Measurements from ENCODE around the gene ST8SIA4.

The ST8SIA4 gene

DNA sequence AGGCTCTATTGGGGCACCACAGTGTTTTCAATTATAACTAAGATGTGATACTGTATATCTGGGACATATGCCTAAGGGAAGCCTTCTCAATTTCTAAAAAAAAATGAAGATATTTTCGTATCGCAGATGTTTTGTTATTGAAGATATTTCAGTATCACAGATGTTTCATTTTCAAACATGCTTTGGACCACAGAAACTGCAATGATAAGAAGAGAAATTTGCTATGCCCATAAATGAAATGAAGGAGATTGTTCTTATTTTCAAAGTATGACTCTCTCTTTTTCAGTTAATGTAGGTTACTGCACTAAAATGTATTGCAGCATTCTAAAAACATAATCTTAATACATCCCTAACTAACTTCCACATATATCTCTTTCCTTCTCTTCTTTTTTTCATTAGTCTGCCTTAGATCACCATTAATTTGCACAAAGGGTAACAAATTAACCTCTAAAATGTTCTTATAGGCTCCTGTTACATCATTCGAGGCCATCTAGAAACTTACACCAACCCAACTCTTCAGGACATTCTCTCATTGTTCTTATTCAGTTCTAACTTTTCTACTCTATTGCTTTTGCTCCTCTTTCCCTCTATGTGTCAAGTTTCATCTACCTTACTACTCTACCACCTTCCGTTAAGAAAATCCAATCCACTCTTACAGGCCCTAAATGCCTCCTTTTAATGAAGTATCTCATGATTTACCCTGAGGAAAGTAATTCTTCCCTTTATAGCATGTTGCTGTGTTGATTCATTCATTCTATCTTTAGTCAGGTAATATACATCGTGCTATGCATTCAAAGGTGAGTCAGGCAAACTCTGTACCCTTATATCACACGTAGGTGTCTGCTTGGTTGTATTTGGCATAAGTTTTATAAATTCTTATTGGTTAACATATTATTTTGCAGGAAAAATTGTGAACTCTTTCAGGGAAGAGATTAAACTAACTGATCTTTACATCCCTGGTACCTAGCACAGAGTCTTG is 70.5 kb downstream of the ST8SIA4 start:
- in situ Hi-C loops (cut with MboI; ENCODE audit: low sequenced_read_pairs), result no loop called here

DNA sequence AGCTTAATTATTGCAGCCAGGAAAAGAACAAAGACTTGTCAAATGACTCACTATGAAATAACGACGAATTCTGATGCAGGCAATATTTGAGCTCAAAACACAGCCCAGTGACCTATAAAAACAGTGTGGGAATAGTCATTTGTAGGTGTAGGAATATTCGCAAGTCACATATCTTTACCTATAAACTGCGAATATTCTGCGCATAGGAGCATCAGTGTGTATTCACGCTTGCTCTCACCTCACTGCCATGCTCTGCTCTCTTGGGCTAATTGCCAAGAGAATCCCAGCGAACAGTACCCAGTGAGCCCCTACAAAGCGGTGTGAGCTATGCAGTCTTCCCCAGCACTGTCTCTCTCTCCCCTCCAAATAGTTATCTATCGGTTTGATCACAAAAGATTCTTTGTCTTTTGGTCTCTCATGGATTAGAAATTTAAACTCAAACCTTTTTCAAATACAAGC is 74.2 kb downstream of the ST8SIA4 start:
- in situ Hi-C loops (cut with MboI; ENCODE audit: low sequenced_read_pairs), result no loop called here

DNA sequence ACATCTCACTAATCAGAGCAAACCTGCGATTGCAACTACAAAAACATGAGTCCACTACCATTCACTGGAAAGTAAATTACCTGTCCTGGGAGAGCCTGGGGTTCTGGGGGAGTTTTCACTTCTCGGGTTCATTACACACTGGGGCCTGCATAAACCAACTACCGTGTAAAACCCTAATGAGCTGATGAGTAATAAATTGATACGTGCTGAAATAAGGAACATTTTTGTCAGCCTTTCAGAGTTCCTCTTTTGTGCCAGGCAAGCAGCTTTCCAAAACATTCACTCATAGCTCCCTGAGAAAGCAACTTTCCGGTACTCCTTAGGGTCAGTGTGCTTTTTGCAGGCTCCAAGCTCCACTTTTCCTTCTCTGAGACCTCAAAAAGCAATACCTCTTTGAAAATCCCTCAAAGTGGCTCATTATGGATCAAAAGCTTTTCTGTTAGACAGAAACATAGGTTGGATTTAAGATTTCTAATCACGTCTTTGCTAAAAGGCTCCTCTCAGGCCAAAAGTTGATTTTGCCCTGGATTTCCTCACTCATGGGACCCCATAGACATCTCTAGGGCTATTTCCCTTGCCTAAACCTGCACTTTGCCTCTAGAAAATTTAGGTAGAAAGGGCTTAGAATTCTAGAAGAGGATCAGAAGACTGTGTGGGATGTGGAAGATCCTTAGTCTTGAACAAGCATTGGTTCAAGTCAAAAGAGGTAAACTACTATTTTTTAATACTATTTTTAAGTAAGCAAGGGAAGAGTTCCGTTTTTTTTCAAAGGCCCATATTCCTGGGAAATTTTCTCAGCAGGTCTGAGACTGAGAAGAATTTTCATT is 74.8 kb downstream of the ST8SIA4 start:
- in situ Hi-C loops (cut with MboI; ENCODE audit: low sequenced_read_pairs), result no loop called here

DNA sequence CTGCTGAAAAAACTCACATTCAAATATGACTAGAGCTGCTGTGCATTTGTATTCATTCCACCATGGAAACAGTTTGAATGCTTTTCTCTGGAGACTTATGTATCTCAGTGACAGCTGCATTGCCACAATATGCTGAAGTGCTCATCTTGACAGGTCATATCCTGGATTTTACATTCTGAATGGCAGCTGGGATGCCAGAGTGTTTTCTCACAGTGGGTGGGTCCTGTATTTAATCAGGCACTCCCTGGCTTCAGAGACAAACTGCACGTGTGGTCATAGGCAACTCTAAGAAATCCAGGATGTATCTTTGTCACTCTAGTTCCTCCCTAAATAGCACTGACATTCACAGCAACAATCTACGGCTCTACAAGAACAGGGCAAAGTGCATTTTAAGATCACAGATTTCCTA is 75.6 kb downstream of the ST8SIA4 start:
- in situ Hi-C loops (cut with MboI; ENCODE audit: low sequenced_read_pairs), result no loop called here

DNA sequence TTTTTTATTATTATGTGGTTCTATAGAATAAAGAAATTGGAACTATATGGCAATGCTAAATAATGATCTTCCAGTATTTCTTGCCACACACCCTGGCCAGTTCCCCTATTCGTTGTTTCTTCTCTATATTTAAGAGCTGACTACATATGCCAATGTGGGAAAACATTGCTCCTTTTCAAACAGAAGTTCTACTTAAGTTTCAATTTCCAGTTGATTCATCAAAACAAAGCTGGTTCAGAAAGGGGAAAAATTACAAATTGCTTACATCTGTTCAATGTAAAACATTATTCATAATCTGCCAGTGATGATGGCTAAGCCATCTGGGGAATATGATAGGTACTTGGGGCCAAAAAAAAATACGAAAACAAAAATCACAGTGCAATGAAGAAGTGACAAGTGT is 76.9 kb downstream of the ST8SIA4 start:
- in situ Hi-C loops (cut with MboI; ENCODE audit: low sequenced_read_pairs), result no loop called here

DNA sequence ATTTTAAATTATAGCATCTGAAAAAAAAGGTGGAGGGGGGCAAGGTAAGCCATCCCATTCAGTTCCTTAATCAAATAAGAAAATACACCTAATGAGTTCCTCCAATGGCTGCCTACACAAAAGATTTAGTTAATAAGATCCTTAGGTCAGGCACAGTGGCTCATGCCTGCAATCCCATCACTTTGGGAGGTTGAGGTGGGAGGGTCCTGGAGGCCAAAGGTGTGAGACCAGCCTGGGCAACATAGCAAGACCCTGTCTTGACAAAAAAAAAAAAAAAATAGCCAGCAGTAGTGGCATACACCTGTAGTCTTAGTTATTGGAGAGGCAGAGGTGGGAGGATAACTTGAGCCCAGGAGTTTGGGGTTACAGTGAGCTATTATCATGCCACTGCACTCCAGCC is 78.4 kb downstream of the ST8SIA4 start:
- in situ Hi-C loops (cut with MboI; ENCODE audit: low sequenced_read_pairs), result no loop called here

DNA sequence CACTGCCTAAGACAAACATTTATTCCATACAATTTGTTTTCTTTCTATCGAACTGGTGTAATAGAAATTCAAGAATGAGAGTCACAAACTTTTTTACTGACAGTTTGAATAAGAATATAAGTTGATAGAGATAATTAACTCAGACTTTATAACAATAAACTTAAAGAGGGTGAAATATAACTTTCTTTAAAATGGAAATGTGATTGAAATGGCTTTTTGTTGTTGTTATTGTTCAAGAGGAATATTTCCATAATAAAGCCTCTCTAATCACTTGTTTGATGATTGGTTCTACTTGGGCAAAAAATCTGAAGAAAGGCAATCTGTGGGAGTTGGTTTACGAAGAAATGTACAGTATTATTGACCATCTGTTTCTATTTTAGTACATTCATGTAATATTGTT is 79.3 kb downstream of the ST8SIA4 start:
- in situ Hi-C loops (cut with MboI; ENCODE audit: low sequenced_read_pairs), result no loop called here

DNA sequence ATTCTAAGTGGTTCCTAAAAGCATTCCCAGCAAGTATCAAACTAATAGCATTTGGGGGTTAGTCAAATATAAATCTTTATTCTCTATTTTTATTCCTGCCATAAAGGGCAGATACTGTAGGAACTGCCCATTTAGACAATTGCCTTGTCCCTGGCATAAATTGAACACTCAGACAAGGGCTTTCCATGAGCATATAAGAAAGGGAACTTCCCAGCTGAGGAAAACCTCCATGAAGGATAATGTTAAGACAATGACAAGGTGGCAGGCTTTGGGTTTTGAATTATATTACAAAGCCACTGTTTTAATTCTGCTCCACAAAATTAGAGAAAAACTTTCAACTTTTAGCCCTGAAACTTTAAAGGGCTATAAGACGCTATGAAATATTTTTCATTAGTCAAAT is 81.3 kb downstream of the ST8SIA4 start:
- in situ Hi-C loops (cut with MboI; ENCODE audit: low sequenced_read_pairs), result no loop called here

DNA sequence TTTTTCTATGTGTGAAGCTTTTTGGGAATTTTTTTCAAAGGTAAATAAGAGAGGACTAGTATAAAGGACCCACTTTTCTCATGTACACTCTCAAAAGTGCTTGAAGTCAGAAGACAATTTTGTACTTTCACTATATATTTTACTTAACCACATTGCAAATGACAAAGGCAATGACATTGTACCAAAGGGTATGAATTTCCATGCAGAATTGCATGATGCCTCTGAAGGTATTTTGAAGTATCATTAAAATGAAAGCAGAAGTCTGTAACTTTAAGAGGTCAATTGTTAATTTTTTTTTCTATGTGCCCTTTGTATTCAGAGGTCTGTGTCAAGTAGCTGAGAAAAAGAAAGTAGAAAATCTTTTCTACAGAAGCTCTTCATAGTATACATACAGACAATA is 84.7 kb downstream of the ST8SIA4 start:
- in situ Hi-C loops (cut with MboI; ENCODE audit: low sequenced_read_pairs), result no loop called here

DNA sequence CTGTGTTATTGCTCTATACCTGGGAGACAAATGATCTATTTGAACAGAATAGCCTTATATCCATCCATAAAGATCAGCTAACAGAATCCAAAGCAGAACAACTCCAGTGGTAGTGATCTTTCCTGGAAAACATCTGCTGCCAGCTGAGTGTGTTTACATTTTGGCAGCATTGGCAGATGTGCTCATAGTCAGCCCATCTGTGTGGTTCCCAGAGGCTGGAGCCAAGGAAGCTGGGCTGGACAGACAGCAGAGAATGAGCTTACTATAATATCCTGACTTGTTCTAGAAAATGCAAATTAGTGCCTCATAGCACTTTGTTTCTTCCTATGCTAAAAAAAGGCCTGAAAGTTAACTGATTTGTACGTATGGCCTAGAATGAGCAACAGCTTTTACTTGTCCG is 99.7 kb downstream of the ST8SIA4 start:
- in situ Hi-C loops (cut with MboI; ENCODE audit: low sequenced_read_pairs), result no loop called here

DNA sequence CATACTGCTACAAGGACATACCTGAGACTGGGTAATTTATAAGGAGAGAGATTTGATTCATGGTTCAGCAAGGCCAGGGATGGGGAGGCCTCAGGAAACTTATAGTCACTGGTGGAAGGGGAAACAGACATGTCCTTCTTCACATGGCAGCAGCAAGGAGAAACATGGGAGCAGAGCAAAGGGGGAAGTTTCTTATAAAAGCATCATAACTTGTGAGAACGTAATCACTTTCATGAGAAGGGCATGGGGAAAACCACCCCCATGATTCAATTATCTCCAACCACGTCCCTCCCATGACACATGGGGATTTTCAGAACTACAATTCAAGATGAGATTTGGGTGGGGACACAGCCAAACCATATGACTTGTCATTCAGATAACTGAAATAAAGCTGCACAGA is 100.9 kb downstream of the ST8SIA4 start:
- in situ Hi-C loops (cut with MboI; ENCODE audit: low sequenced_read_pairs), result no loop called here

DNA sequence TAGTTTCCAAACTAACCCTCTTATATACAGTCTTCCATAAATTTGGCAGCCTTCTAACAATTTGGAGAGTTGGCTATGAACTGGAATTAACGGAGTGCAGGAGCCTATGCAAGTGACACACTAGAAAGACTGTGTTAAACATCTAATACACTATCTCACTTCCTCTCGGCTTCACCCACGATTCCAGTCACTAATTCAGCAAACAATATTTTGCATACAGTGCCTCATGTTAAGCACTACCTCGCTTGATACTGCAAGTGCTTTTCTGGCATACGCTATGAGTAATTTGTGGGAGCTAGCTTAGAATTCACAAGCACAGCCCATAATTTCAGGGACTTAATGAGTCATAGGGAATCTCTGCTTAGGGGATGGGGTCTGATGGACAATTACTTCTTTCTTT is 102.5 kb downstream of the ST8SIA4 start:
- in situ Hi-C loops (cut with MboI; ENCODE audit: low sequenced_read_pairs), result no loop called here

DNA sequence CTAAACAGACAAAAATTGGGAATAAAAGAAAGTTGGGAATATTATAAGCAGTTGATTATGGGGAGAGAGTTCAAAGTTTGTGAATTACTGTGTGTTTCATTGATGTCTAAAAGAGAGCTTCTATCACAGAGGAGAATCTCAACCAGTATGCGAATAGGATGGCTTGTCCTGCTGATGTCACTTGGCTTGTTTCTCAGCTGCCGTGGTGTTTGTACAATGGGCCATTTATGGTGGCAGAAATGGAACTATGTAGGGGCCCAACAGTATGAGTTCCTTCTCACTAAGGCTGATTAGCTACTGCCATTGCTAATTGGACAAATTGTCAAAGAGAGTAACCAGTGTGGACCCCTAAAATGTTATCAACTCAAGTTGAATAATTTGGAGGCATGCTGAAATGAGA is 103.9 kb downstream of the ST8SIA4 start:
- in situ Hi-C loops (cut with MboI; ENCODE audit: low sequenced_read_pairs), result no loop called here

DNA sequence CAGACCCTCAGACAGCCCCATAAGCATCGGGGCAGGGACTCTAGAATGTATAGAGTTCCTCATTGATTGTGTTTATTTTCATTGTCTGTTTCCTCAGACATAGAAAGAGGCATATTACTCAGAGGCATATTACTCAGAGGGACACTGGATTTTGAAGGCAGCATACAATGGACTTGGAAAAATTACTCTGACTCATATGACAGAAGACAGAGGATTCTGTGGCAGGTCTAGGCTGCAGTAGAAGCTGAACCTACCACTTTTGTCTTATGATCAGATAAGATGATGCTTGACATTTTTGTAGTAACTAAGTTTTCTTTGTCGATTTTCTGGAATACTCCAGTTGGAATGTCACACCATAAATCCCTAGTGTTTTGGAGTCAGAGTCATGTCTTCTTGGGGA is 105.2 kb downstream of the ST8SIA4 start:
- in situ Hi-C loops (cut with MboI; ENCODE audit: low sequenced_read_pairs), result no loop called here

DNA sequence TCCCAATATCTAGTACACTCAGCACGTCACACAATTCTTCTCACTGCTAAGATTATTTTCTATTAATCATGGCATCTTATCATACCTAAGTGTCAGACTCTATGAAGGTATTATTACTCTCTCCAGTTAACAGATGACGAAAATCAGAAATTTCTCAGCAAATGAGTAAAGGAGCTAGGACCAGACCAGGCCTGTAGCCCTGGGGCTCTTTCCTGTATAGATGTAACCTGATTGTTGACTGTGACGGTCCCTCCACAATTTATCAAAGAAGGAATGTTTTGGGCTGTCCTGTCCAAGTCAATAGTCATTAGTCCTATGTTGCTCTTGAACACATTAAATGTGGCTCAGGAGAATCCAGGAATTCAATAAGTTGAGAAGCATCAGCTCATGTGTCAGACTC is 106.2 kb downstream of the ST8SIA4 start:
- in situ Hi-C loops (cut with MboI; ENCODE audit: low sequenced_read_pairs), result no loop called here

DNA sequence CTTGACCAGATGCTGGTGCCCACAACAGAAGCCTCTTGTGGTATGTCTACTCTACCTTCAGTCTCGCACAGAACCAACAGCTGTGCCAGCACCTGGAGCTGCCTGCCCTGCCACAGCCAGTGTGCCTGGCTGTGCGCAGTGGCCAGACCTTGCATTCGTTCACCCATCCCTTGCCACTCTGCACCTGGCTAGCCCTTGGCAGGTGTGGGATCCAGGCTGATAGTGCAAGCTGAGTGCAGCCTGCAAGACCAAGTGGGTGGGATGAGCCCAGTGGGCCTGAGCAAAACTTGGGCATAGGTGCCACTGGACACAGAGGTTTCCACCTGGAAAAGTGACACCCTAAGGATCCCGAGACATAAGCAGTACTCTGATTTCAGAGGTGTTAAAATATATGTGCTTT is 108.2 kb downstream of the ST8SIA4 start:
- in situ Hi-C loops (cut with MboI; ENCODE audit: low sequenced_read_pairs), result no loop called here

DNA sequence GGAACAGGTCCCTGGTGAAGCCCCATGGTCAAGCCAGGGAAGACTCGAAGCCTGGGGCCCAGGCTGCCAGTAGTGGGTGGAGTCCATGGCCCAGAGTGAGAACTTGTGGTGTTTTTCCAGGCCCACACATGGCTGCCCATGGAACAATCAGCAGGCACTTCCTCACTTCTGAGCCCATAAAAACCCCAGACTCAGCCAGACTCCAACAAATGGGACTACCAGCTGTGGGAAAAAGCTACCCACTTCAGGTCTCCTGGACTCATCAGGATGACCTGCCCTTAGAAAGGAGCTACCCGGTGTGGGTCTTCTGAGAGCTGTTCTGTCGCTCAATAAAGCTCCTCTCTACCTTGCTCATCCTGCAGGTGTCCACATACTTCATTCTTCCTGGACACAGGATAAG is 108.9 kb downstream of the ST8SIA4 start:
- in situ Hi-C loops (cut with MboI; ENCODE audit: low sequenced_read_pairs), result no loop called here

DNA sequence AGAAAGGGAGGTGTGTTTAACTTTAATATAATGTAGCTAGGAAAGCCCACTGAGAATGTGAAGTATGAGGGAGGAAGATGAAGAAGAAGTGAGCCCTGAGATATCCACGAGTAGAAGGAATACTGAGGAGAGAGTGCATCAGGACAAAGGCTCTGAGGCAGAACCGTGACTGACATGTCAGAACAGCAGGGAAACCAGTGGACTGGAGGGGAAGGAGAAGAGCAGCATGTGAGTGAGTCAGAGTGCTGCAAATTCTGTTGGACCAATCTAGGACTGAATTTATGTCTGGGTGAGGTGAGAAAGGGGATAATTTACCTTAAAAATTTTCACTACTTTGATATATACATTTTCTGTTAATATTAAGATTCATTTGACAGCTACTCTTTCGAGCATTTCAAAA is 110.3 kb downstream of the ST8SIA4 start:
- in situ Hi-C loops (cut with MboI; ENCODE audit: low sequenced_read_pairs), result no loop called here

DNA sequence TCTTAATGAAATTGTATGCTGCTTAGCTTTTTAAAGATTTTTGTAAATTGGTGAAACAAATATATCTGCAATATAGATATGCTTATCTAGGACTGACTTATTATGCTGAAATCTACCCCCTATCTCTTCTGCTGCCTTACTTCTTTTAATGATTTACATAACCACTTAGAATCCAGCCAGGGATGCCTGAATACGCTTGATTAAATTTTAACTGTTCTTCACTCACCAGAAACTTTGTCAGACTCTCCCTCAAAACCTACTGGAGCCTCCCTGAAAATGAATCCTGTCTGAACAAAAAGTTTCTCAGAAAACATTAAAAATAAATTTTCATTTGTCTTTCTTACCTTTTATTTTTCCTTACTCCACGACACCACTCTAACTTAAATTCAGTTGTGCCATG is 111.7 kb downstream of the ST8SIA4 start:
- in situ Hi-C loops (cut with MboI; ENCODE audit: low sequenced_read_pairs), result no loop called here

DNA sequence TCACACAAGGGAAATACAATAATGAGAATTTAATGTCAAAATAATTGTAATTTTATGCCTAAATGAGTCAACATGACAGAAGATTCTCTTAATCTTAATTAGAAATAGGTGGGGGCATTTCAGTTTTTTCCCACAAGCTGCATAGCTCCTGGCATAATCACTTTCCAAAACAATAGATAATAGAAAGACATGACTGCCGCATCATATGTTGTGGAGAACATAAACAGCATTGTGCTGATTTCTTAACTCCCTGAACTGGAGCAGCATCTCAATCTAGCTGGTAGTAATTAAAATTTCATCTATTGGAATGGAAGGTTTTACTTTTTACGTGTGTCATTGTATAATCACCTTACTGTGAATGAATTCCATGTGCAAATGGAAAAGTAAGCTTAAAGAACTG is 112.1 kb downstream of the ST8SIA4 start:
- in situ Hi-C loops (cut with MboI; ENCODE audit: low sequenced_read_pairs), result no loop called here

DNA sequence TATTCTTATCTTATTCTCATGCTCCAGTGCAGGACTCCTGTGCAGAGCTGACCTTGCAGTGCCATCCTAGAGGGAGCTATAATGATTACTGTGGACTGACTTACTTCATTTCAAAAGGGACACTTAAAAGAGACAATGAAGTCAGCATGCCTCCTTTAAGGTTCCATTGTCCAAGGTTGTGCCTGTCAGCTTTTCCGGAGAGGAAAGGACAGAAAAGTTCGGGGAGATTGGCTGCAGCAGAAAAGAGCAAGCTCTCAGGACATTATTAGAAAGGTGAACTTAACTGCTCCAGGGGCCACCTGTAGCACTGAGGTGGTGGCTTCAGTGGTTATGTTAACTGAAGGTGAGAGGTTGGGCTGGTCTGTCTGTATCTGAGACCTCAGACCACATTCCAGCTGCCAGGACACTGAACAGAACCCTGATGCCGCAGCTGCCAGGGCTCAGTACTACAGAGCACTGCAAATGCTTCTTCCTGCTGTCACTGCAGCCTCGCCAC is 112.9 kb downstream of the ST8SIA4 start:
- in situ Hi-C loops (cut with MboI; ENCODE audit: low sequenced_read_pairs), result no loop called here

DNA sequence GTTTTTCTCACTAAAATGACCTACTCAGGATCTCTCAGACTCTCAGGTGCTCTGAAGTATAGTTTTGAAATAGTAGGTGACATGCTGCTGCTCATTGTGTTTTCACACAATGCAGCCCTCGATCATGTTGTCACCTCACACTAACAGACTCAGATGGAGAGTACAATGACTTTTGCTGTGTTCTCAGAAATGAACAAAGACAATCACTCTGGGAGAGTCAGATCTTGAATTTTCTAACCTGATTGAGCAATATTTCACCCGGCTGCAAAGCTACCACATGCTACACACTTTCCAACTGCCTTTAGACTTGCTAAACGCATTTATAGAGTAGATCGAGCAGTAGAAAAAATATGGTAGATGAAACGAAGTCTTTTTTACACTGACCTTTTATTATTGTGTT is 113.4 kb downstream of the ST8SIA4 start:
- in situ Hi-C loops (cut with MboI; ENCODE audit: low sequenced_read_pairs), result no loop called here

Measured in HL-60/S4 (cell line).